HG02938 (cell line): ENCODE measurements around the gene CACNA1C.

Experiments used
- ATAC-seq: cut with Tn5 transposase; IDR thresholded peaks from one replicate; pipeline ENCODE4 v1.9.1; 2021; ENCODE audit warnings: mild to moderate bottlenecking, moderate library complexity; ENCODE audit not compliant: unreplicated experiment

CACNA1C gene

DNA sequence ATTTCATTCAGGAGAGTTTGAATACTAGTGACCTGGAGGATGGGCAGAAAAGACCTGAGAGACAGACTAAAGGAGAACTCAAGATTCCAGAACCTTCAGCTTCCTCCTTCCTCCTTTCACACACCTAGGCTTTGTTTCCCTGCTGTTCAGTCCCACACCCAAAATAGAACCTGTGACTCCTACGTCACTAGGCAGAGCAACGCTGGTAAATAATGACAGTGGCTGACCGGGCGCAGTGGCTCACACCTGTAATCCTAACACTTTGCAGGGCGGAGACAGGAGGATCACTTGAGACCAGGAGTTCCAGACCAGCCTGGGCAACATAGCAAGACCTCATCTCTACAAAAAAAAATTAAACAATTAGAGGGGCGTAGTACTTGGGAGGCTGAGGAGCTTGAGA, 575.6 kb downstream of the CACNA1C start:
- ATAC-seq: no peak

DNA sequence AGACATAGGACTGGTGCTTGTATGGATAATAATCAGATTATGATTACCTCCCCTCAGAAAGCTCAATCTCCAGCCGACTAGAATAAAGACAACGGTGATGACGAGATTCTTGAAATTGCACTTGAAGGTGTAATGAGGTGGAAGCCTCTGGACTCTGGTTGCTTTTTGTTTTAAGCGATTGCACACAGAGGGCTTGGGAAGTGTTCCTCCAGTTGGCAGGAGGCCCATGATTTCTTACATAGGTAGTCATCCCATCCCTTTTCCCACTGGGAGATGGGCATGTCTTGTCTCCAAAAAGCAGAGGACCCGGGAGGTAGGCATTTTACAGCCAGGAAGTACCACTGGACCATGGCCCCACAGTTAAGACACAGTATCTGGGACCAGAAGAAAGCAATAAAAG, 576.3 kb downstream of the CACNA1C start:
- no peak for ATAC-seq

DNA sequence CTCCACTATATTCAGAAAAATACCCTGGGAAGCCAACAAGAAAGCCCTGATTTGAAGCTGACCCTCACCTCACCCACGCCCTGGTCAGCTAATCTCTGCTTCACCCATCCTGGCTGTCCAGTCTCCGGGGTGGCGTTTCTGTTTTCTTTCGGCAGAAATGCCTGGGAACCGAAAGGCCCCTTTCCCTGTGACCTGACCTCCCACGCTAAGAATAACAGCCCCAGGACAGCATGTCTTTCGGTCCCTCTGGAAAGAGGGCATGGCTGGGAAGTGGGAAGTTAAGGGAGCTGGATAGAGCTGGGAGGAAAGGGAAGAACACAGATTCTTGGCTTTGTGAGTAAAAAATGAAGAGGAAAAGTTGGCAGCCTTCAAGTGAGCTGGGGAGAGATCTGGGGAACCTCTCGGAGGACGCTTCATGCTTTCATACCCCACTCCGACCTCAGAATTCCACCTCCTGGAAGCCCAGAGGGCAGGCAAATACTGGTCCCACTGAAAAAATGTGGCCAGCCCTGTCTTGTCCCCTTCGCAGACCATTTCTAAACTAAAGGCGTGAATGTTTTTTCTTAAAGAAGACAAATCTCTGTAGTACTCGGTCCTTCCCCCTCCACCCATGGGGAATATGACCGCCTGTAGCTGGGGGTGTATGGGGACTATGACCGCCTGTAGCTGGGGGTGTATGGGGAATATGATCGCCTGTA, 579.0 kb downstream of the CACNA1C start:
- no peak for ATAC-seq

DNA sequence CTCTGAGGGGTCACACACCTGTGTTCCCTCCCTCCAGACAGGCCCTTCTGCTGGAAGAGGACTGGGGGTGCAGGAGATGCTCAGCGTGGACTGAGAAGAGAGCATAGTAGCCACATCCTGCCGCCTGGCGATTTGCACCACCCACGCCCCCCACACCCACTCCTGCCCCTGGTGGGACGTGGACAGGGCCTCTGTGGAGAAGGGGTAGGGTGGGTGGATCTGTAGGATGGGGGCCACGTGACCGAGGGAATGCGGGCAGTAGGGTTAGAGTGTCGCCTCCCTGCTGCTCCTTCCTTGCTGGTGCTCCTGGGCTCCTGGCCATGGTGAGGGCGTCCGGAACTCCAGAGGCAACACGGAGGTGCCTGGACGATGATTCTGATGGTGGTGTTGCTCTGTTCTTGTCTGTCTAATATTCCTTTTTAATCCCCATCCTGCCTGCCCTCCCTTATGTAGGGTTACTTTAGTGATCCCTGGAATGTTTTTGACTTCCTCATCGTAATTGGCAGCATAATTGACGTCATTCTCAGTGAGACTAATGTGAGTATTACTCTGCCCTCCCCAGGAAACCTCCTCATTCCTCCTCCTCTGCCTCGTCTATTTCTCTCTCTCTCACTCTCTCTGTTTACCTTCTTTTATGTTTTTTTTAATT, 580.5 kb downstream of the CACNA1C start:
- ATAC-seq: no peak

DNA sequence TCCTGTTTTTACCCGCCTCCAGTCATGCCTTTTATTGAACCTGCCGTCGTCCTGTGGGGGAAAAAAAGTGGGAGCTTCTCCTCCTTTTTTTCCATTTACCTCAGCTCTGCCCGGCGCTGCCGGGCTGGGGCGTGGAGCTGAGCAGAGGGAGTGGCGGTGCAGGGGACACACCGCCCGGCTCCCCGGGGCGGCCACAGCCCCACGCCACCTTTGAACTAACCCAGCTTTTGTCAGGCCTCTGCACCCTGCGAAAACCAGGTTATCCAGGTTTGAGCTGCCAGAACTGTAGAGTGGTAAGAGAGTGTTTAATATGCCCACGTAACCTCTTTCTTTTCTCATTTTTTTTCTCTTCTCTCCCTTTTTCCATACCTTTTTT, 581.0 kb downstream of the CACNA1C start:
- ATAC-seq: no peak

DNA sequence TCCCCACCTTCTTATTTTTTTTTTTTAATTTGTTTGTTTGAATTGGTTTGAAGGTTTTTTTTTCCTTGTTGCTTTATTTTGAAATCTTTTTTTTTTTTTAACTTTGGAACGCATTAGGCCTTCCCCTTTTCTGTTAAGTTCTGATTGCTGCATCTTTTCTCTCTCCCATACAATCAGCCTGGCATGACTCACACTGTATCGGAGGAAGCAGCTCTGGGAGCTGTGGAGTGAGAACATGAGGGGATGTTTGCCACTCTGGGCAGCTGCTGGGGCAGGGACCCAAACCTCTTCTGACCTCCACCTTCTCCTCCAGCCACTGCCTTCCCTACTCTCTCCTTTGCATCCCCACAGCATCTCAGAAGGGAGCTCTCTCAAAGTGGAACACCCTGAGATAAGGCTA, 581.7 kb downstream of the CACNA1C start:
- no peak for ATAC-seq

DNA sequence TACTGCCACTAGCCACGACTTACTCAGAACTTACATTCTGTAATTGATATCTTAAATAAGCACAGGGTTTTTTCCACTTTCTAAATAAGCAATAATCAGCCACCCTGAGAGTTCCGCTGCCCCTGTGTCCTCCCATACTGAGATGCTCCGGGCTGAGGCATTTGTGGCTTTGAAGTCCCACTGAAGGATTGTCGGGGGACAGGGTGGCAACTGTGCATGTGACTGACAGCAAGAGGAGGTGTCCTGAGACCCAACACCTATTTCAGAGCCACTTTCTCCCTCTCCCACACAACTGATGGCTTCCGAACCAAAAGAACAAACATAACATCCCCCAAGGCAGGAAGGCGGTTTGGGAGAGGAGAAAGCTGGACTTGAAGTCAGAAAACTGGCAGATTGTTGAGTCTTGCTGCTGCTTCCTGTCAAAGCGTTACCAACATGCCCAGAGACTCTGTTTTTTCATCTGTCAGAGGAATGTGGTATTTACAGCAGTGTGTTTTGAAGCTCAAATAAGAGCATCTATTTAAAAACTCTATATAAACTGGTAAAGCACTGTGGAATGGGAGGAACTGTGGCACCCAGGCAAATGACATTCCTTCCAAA, 584.1 kb downstream of the CACNA1C start:
- no peak for ATAC-seq

DNA sequence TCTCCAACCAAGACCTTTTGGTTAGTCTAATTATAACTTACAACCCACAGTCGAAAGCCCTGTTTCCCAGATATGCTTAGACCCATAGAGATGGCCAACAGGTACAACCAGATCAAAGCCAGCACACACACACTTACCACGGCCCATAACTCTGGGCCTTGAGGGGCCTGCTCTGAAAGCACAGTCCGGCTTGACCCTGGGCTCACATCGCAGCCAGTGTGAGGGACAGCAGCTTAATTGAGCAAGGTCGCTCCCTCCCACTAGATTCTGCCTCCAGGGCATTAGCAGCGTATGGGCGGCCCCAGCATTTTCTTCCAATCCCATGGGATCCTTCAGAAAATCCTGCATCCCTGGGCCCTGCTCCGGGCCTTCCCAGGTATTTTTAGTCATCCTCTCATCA, 584.6 kb downstream of the CACNA1C start:
- no peak for ATAC-seq

DNA sequence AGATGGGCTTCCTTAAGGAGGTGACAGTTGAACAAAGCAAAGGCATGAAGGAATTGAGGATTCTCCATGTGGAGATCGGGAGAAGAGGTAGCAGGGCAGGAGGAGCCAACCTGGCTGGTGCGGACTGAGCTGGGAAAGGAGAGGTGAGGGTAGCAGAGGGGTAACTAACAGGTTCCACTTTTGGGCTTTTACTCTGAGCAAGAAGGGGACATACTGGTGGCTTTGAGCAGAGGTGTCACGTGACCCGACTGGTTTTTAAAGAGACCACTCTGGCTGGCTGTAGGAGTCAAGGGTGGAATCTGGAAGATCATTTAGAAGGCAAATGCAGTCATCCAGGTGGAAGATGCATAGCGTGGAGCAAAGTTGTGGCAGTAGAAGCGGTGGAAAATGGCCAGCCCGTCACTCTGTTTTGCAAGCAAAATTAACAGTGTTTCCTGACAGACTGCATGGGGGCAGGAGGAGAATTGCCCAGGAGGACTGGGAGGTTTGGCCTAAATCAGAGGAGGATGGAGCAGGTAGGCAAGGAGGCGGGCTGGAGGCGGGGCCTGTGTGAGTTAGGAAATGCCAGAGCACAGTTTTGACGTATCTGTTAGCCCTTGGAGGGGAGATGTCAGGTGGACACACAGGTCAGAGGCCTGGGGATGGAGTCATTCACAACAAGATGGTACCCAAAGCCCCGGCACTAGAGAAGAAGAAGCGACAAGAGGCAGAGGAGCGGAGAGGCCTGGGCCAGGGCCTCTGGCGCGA, 585.7 kb downstream of the CACNA1C start:
- no peak for ATAC-seq

DNA sequence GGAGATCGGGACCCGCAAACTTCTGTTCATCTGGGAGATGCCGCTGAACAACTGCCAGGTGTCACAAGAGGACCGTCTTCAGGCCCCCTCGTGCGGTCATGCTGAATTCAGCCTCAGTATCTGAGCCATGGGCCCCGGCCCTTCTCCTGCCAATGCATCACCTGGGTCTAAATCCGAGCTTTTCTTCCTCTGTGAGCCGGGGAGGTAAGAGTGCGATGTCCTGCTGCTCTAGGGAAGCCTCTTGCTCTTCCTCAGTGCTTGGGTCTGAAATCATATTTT, 586.2 kb downstream of the CACNA1C start:
- no peak for ATAC-seq

DNA sequence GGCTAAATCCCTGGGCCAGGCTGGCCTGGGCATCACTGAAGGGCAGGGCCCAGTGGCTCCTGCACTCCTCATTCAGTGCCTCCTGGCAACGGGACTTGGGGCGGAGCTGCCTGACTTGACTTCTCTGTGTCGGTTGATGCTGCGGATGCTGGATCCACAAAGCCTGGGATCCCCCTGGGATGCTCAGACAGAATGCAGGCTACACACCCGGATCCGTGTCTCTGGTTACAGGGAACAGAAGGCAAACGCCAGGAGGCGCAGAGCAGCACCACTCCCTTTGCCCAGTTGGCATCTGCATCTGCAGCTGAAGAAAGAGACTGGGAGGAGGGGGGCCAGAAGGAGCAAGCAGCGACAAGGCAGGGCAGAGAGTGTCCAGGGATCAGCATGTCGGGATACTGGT, 587.5 kb downstream of the CACNA1C start:
- no peak for ATAC-seq

DNA sequence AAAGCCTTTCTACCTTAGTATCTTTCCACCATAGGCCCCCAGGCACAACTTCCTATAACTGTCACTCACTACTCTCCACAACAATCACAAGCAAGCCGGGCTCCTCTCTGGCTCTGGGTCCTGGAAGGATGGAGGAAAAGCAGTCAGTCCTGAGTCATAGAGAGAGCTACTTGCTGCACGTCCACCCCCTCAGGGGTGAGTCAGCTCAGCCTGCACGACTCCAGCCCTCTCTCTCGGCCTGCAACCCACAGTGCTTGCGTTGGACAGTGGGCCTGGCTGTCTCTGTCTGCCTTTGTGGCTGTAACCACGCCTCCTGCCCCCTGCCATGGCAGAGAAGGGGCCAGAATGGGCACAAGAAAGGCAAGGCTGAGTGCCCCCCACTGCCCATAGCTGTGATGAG, 587.9 kb downstream of the CACNA1C start:
- no peak for ATAC-seq

DNA sequence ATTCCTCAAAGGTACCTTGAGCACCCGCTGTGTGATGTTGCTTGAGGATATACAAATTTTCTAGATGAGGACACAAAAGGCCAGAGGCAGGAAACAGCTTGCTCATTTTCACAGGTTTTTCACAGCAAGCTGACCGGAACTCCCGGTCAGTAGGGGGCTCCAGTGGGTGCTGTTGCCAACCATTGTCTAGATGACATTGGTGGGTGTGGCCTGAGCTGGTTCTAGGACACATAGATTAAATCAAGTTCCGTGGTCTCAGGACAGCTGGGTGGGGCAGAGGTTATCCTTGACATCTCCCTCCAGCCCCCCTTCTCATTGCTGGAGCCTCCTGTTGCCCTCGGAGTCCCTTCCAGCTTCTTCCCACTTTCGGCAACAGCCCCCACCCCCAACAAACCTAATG, 588.4 kb downstream of the CACNA1C start:
- no peak for ATAC-seq

DNA sequence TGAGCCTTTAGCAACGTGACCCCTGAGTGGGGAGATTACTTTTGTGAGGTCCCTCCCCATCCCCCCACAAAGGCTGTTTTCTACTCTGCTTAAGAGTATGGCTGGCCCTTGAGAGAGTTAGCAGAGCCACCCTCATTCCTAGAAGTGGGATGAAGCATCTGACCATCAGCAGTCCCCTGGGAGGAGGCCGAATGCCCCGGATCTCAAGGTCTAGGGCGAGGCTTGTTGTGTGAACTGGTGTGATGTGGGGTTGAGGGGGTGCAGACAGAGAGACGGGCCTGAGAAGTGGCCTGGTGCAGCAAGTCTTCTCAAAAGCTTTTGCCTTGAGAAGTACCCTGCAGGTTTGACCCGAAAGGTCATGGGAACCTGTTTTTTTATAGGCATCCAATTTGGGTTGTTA, 589.0 kb downstream of the CACNA1C start:
- ATAC-seq: no peak

DNA sequence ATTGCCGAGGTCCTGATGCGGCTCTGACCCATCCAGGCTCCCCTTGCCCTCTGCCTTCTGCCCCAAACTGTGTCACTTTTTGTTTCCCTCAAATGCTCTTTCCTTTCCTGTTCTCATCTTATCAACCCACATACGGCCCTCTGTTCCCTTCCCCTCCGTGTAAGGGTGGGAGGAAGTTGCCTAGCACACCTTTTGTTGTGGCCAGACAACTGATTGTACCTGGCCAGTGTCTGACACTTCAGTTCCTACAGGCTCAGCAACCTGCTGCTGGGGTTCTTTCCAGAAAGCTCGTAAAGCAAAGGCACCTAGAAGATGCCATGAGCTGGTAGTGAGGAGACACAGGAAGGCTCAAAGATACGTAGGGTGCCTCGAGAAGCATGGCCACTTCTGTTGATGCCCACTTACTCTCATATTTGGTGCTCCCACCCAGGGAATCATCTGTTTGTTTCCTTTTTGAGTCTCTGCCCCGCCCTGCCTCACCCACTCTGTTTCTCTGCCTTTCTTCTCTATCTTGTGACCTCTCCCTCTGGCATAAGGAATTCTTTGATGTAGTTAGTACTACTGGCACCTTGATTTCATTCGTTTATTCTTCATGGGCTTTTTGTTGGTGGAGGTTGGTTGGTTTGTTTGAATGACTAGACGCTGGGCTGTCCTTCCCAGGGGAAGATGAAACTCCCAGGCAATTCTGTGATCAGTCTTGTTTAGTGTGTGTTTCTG, 589.5 kb downstream of the CACNA1C start:
- ATAC-seq: no peak

DNA sequence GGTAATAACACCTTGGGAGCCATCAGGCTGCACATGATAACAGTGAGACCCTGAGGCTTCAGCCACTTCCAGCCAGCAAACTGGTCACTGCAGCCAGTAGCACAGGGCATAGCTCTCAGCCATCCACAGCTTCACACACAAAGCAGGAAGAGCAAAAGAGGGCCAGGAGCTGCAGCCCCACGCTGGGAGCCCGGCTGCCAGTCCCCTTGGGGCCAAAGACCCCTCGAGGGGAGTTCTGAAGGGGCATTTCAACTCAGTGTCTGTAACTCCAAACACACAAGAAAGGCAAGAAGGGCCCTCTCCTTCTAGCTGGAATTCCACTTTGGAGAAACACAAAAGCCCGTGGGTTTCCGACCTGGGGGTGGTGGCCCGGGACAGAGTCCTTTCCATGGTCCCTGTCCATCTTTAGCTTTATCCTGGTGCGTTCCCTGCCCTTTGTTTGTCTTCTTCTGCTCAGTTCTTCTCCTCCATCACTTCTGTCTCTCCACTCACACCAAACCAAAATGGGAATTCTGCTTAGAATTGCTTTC, 590.2 kb downstream of the CACNA1C start:
- no peak for ATAC-seq

DNA sequence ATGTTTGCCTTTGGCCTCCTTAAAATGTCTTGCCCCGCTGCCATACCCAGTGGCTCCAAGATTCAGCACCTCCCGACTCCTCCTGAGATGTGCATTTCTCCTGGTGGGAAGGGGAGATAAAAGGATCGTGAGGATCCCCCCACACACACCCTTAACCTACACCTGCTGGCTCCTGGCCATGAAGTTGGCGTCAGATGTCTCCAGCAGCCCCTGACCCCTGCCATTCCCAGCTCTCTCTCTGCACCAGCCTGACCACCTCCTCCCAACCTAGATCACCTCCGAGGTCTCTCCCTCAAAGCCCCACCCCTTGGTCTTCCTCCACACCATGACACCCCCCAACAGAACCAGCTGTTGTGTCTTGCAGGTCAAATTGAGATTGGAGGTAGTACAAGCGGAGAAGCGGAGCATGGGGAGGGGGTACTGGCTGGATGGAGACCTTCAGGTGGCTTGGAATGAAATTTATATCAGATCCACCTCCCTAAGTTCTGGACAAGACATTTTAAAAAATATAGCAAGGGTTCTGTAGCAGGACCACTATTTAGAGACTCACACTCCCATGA, 590.9 kb downstream of the CACNA1C start:
- no peak for ATAC-seq

DNA sequence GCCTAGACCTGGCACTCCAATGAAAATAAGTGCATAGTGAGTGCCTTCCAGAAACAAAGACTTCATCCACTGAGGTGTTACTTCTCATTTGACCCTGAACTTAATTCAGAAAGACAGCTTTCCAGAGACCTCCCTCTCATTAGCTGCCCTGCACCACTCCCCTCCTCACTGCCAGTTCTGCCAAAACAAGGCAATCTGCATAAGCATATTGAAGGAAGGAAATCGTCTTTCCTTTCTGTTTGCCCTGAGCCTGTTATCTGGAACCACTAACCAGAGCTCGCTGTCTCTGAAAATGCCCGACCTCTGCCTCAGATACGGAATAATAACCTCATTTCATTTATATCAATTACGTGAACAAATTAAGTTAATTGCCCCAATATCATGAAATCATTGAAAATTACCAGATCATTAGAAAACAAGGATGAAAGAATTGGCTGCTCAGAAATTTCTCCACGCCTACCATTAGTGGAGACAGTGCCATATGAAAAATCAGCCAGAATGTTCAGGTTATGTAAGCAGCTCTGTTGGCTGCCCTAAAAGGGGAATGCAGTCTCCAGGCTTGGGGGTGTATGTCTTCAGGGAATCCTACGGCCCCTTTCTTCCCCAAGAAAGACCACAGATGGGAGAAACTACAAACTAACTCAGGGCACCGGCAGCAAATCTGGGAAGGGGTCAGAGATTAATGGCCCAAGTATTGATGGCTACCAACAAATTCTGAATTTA, 592.1 kb downstream of the CACNA1C start:
- no peak for ATAC-seq

DNA sequence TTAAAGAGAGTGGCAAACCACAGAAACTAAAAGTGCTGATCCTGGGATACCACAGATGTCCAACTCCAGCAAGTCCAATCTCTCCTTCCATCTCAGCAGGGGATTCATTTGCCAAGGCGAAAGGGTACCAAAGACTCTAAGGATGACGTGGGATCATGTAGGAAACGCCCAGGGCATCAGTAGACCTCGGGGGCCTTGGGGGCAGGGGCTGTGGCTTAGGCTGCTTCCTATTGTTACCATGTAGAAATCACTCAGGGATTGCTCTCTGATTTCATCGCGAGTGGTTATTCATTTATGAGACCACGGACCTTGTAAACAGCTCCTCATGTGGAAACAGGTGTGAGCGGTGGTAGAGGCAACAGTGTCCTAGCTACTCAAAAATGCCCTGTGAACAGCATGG, 592.7 kb downstream of the CACNA1C start:
- ATAC-seq: no peak

DNA sequence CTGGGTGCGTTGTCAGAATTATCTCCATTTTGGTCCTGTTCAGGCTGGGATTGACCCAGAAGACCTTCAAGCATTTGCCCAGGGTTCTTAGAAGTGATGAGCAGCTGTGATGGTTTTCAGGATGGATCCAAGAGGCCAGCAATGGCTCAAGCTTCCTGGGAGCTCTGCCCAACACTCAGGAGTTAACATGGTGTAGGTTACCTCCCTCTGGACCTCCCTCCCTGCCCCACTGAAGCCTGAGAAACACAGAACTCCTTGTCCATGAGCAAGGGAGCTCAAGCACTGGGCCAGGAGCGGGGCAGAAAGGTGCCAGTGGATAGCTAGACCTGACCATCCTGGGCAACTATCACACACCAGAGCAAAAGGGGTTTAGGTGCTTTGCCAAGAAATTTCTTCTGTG, 593.6 kb downstream of the CACNA1C start:
- no peak for ATAC-seq
